H1 (cell line): ENCODE data around the gene LRRC4C. TPM values are rescaled to one million over a fixed set of nuclear protein-coding genes. Genes with fewer than 3 reads are reported as not detected.

Experiments
- CTCF ChIA-PET: fragments of 300-600 bp; sonication (Branson Sonifier 250); formaldehyde crosslinking; loops from one replicate; lab custom pipeline; 2021; ENCODE audit not compliant: partially characterized antibody; lab: Charles Lee
- POLR2A ChIA-PET: fragments of 300-600 bp; sonication (Branson Sonifier 250); formaldehyde crosslinking; loops from one replicate; lab custom pipeline; 2021; ENCODE audit warnings: inconsistent platforms; ENCODE audit not compliant: partially characterized antibody; lab: Charles Lee
- DNase-seq, 2 experiments: peaks; one replicate each; pipeline versions ENCODE4 v3.0.0 to v3.0.0-alpha.2; 2010 to 2022; ENCODE audit warnings: low spot score in 2 of 2, low read depth in 1 of 2, mixed read lengths in 1 of 2
- FAIRE-seq: peaks from 2 replicates; lab custom pipeline; 2011; peaks lifted over from hg19 to GRCh38; lab: Jason Lieb, UNC
- H2AFZ ChIP-seq: 2 replicates; pipeline ENCODE4 v1.8.1; 2012; ENCODE audit warnings: low read length, inconsistent platforms
- H2AK5ac ChIP-seq: 2 replicates; pipeline ENCODE4 v1.6.1; 2013; ENCODE audit warnings: low read depth, low read length
- H2BK120ac ChIP-seq: replicated peaks from 2 replicates; pipeline ENCODE3; 2013; ENCODE audit warnings: low read depth, low read length, inconsistent platforms
- H2BK12ac ChIP-seq: 2 replicates; pipeline ENCODE4 v1.6.1; 2013; ENCODE audit warnings: low read depth, low read length
- H2BK15ac ChIP-seq: 2 replicates; pipeline ENCODE4 v1.6.1; 2013; ENCODE audit warnings: low read length
- H2BK20ac ChIP-seq: 2 replicates; pipeline ENCODE4 v1.6.1; 2013; ENCODE audit warnings: low read length
- H2BK5ac ChIP-seq: 2 replicates; pipeline ENCODE4 v1.6.1; 2013; ENCODE audit warnings: low read depth, low read length
- H3K14ac ChIP-seq: 2 replicates; pipeline ENCODE4 v1.6.1; 2013; ENCODE audit warnings: inconsistent platforms; ENCODE audit not compliant: insufficient read length
- H3K18ac ChIP-seq: 2 replicates; pipeline ENCODE4 v1.6.1; 2013; ENCODE audit warnings: low read length; ENCODE audit errors: extremely low read depth
- H3K23ac ChIP-seq: 2 replicates; pipeline ENCODE4 v1.6.1; 2013; ENCODE audit warnings: inconsistent platforms; ENCODE audit not compliant: insufficient read length
- H3K23me2 ChIP-seq: 2 replicates; pipeline ENCODE4 v1.6.1; 2013; ENCODE audit warnings: low read depth, low read length
- H3K27ac ChIP-seq: 2 replicates; pipeline ENCODE4 v1.6.1; 2011; ENCODE audit warnings: low read depth, low read length, inconsistent platforms
- H3K27me3 ChIP-seq, 4 experiments: replicated peaks in 1 of 4; 1 replicate in 1 of 4; 2 replicates in 3 of 4; pipeline versions ENCODE4 v1.6.1 to v1.8.1; 2011 to 2013; ENCODE audit warnings: low read length in 3 of 4, mild to moderate bottlenecking in 3 of 4, inconsistent platforms in 2 of 4, mixed read lengths in 2 of 4, moderate library complexity in 1 of 4; ENCODE audit not compliant: control insufficient read depth in 3 of 4, insufficient read depth in 3 of 4; ENCODE audit errors: extremely low read depth in 1 of 4
- H3K36me3 ChIP-seq, 4 experiments: 2 replicates each; pipeline versions ENCODE4 v1.6.1 to v1.8.1; 2011 to 2013; ENCODE audit warnings: mild to moderate bottlenecking in 4 of 4, low read length in 3 of 4, moderate library complexity in 2 of 4, control low read depth in 1 of 4, inconsistent platforms in 1 of 4; ENCODE audit not compliant: insufficient read depth in 4 of 4, control insufficient read depth in 2 of 4
- H3K4ac ChIP-seq: replicated peaks from 2 replicates; pipeline ENCODE3; 2013; ENCODE audit warnings: low read length, low read depth, mixed read lengths, inconsistent platforms; ENCODE audit not compliant: insufficient read length
- H3K4me1 ChIP-seq, 4 experiments: replicated peaks in 1 of 4; 1 replicate in 1 of 4; 2 replicates in 3 of 4; pipeline versions ENCODE4 v1.6.1 to v1.8.1; 2011 to 2013; ENCODE audit warnings: low read length in 3 of 4, inconsistent platforms in 2 of 4, mixed read lengths in 1 of 4; ENCODE audit not compliant: insufficient read depth in 4 of 4, control insufficient read depth in 3 of 4
- H3K4me2 ChIP-seq, 2 experiments: 2 replicates each; pipeline versions ENCODE4 v1.6.1 to v1.8.1; 2011 to 2013; ENCODE audit warnings: low read depth in 2 of 2, low read length in 2 of 2, control low read depth in 1 of 2, inconsistent platforms in 1 of 2, mild to moderate bottlenecking in 1 of 2; ENCODE audit not compliant: insufficient read depth in 1 of 2
- H3K4me3 ChIP-seq, 4 experiments: fragments of 200-600, 300-600 bp in 1 of 4; sonication (generic), shearing (Covaris generic), sonication (Bioruptor Twin) in 1 of 4; 2 replicates each; pipeline versions ENCODE4 v1.5.1 to v1.8.1; 2011 to 2016; ENCODE audit warnings: low read length in 4 of 4, low read depth in 3 of 4, control low read depth in 2 of 4, inconsistent platforms in 2 of 4, mild to moderate bottlenecking in 2 of 4, mixed read lengths in 1 of 4, moderate library complexity in 1 of 4; ENCODE audit not compliant: insufficient read depth in 2 of 4; ENCODE audit errors: extremely low read depth in 1 of 4
- H3K56ac ChIP-seq: replicated peaks from 2 replicates; pipeline ENCODE3; 2013; ENCODE audit warnings: low read depth, mild to moderate bottlenecking, mixed read lengths, low read length, inconsistent platforms; ENCODE audit not compliant: insufficient read length
- H3K79me1 ChIP-seq: 2 replicates; pipeline ENCODE4 v1.6.1; 2013; ENCODE audit warnings: low read depth, low read length, control low read depth
- H3K79me2 ChIP-seq, 2 experiments: 2 replicates each; pipeline versions ENCODE4 v1.6.1 to v1.8.1; 2012 to 2013; ENCODE audit warnings: low read length in 2 of 2, mild to moderate bottlenecking in 2 of 2, inconsistent platforms in 1 of 2; ENCODE audit not compliant: insufficient read depth in 2 of 2, control insufficient read depth in 1 of 2
- H3K9ac ChIP-seq, 4 experiments: replicated peaks in 1 of 4; 1 replicate in 1 of 4; 2 replicates in 3 of 4; pipeline versions ENCODE4 v1.6.1 to v1.8.1; 2011 to 2013; ENCODE audit warnings: low read depth in 3 of 4, low read length in 3 of 4, control low read depth in 2 of 4, mild to moderate bottlenecking in 2 of 4, moderate library complexity in 2 of 4, inconsistent platforms in 1 of 4; ENCODE audit errors: extremely low read depth in 1 of 4
- H3K9me3 ChIP-seq, 2 experiments: 2 replicates each; pipeline versions ENCODE4 v1.6.1 to v1.8.1; 2012 to 2013; ENCODE audit warnings: mild to moderate bottlenecking in 2 of 2, moderate library complexity in 2 of 2, control low read depth in 1 of 2, inconsistent platforms in 1 of 2, low read depth in 1 of 2, low read length in 1 of 2, mixed read lengths in 1 of 2; ENCODE audit not compliant: insufficient read depth in 2 of 2
- H4K20me1 ChIP-seq, 2 experiments: replicated peaks in 1 of 2; 2 replicates each; pipeline versions ENCODE3 to v1.8.1; 2011 to 2013; ENCODE audit warnings: inconsistent platforms in 2 of 2, low read length in 2 of 2, mild to moderate bottlenecking in 1 of 2; ENCODE audit not compliant: insufficient read depth in 2 of 2, control insufficient read depth in 1 of 2
- H4K5ac ChIP-seq: 2 replicates; pipeline ENCODE4 v1.6.1; 2013; ENCODE audit warnings: low read length, low read depth, mixed read lengths, inconsistent platforms; ENCODE audit not compliant: insufficient read length
- H4K8ac ChIP-seq: 2 replicates; pipeline ENCODE4 v1.8.0; 2013; ENCODE audit warnings: mild to moderate bottlenecking, moderate library complexity, low read length, inconsistent platforms; ENCODE audit not compliant: insufficient read depth; ENCODE audit errors: extremely low read depth
- H4K91ac ChIP-seq: replicated peaks from 2 replicates; pipeline ENCODE3; 2013; ENCODE audit warnings: low read length, mixed read lengths, inconsistent platforms; ENCODE audit not compliant: insufficient read length
- EZH2 ChIP-seq: fragments of 200-600 bp; sonication (generic); IDR thresholded peaks from 2 replicates; pipeline ENCODE4 v1.7.1; 2012; ENCODE audit warnings: low read depth, mild to moderate bottlenecking, moderate library complexity, low read length, inconsistent platforms; ENCODE audit not compliant: severe bottlenecking
- RFX5 ChIP-seq: IDR thresholded peaks from 2 replicates; pipeline ENCODE4 v1.6.1; 2011; ENCODE audit warnings: low read depth, low read length, improper control_type of control experiment, borderline replicate concordance
- WGBS, 2 experiments: shearing (Covaris generic) in 1 of 2; methylation state at CpG; one replicate each; pipeline versions ENCODE4 v1.1.6 to v1.1.7; 2013 to 2015; ENCODE audit warnings: low lambda C conversion rate in 2 of 2, mixed read lengths in 2 of 2, inconsistent platforms in 1 of 2, low coverage in 1 of 2, missing lambda C conversion rate in 1 of 2; ENCODE audit not compliant: insufficient replicate concordance in 2 of 2, insufficient coverage in 1 of 2, insufficient read length in 1 of 2; ENCODE audit errors: extremely low coverage in 1 of 2, missing lambda C conversion rate in 1 of 2; 5-methylcytosine and 5-hydroxymethylcytosine counted together
- polyA plus RNA-seq, 7 experiments: library from polyadenylated mRNA; depleted of rRNA in 3 of 7; stranded (reverse) in 5 of 7; unstranded in 2 of 7; fragments of >200 nt in 5 of 7; fragments of 200-250 nt in 2 of 7; gene quantifications; 1 replicate in 5 of 7; 2 replicates in 1 of 7; 4 replicates in 1 of 7; pipeline versions ENCODE4 v1.2.1 to v1.2.3, GENCODE V29; 2011 to 2013; ENCODE audit warnings: missing spikeins in 2 of 7, mixed read lengths in 2 of 7
- total RNA-seq: library from RNA; stranded (reverse); fragmentation: NEBNext Ultra II Directional; extraction: Animal tissue kit (Norgen Biotek cat#: 25700); gene quantifications from 2 replicates; pipeline ENCODE4 v1.2.1, GENCODE V29; 2021

LRRC4C gene
- total and polyA plus RNA-seq, 2 of the 8 experiments (the other 6 are each of a cell fraction or from before 2014, with no cell fraction given) = 0.23 to 2.2 TPM

GRCh38 chr11:40877981-40878380, 581.5 kb downstream of the LRRC4C start:
- no peak for FAIRE-seq
- no peak overlapping the region for H3K23ac ChIP-seq
- POLR2A ChIA-PET = no interaction called here

More at GRCh38 chr11:40877981-40878380, 581.5 kb downstream of the LRRC4C start:
- DNase-seq = no peak
- Histone ChIP-seq H3K27ac (no peak overlapping the region), H3K56ac (no peak overlapping the region), H2BK15ac (no peak overlapping the region), H4K20me1 (no peaks in the 10 kb centered on the region), H2BK20ac (no peak overlapping the region), H3K4me1 (no peaks in the 10 kb centered on the region), H3K79me1 (no peaks in the 10 kb centered on the region), H3K14ac (no peak overlapping the region), H4K91ac (no peak overlapping the region), H3K36me3 (no peaks in the 10 kb centered on the region), H3K18ac (no peak overlapping the region), H2BK120ac (no peak overlapping the region), H3K27me3 (no peaks in the 10 kb centered on the region), H2BK5ac (no peak overlapping the region), H3K4ac (no peak overlapping the region), H4K8ac (no peak overlapping the region), H3K4me3 (no peak overlapping the region), H3K23me2 (no peaks in the 10 kb centered on the region), H3K4me2 (no peak overlapping the region), H3K9me3 (no peaks in the 10 kb centered on the region), H2AK5ac (no peak overlapping the region), H2BK12ac (no peak overlapping the region), H3K9ac (no peak overlapping the region), H3K79me2 (no peaks in the 10 kb centered on the region), H2AFZ (no peak overlapping the region), H4K5ac (no peak overlapping the region)
- WGBS, 2 experiments = 97% methylated on average over 5 of the region's 5 CpGs; no CpG with 5 or more reads in 1 of the 2 experiments
- CTCF ChIA-PET = interaction anchor here (1.8 kb wide), 1 partner anchor 323 kb away, joined by 3 read pairs; no protein-coding TSS in a partner anchor
- TF ChIP-seq EZH2 = no peak
- TF ChIP-seq RFX5 = no peak
